NCI-H1092 treated with DMSO at 0.1 percent for 48 hours (cell line): Measurements from ENCODE around the gene UBE2K.
"Not testable (repeated sequence)": the region's sequence is repeated elsewhere in the genome, so short reads cannot be mapped to it uniquely, and the experiment has no call there.

Experiments
- DNase-seq: peaks from one replicate; lab custom pipeline; 2025; lab: John Stamatoyannopoulos, UW

The UBE2K gene

GRCh38 chr4:39689970-39690369 is 8.0 kb upstream of the UBE2K start:
- no peak for DNase-seq

- peak; percentile 68 for DNase-seq
Measured at GRCh38 chr4:39698424-39699009, 581 bp downstream of the UBE2K start.

- DNase-seq = no peak
Measured at GRCh38 chr4:39699687-39700409, 1.9 kb downstream of the UBE2K start.

- DNase-seq = no peak
Measured at GRCh38 chr4:39700554-39700953, 2.6 kb downstream of the UBE2K start.

GRCh38 chr4:39702716-39703115 is 4.8 kb downstream of the UBE2K start:
- no peak for DNase-seq

- DNase-seq = not testable (repeated sequence)
Measured at GRCh38 chr4:39704789-39705188, 6.9 kb downstream of the UBE2K start.

- DNase-seq = no peak
Measured at GRCh38 chr4:39706334-39706733, 8.4 kb downstream of the UBE2K start.

GRCh38 chr4:39706741-39707511 is 9.0 kb downstream of the UBE2K start:
- DNase-seq = no peak

GRCh38 chr4:39710098-39710896 is 12.4 kb downstream of the UBE2K start:
- no peak for DNase-seq

GRCh38 chr4:39712819-39713607 is 15.1 kb downstream of the UBE2K start:
- DNase-seq = no peak

- no peak for DNase-seq
Measured at GRCh38 chr4:39713691-39714090, 15.8 kb downstream of the UBE2K start.

- DNase-seq = no peak
Measured at GRCh38 chr4:39714166-39714565, 16.2 kb downstream of the UBE2K start.

- no peak for DNase-seq
Measured at GRCh38 chr4:39715788-39716187, 17.9 kb downstream of the UBE2K start.

- no peak for DNase-seq
Measured at GRCh38 chr4:39716356-39716755, 18.4 kb downstream of the UBE2K start.

- DNase-seq = not testable (repeated sequence)
Measured at GRCh38 chr4:39717743-39718142, 19.8 kb downstream of the UBE2K start.

- DNase-seq = no peak
Measured at GRCh38 chr4:39718366-39719323, 20.7 kb downstream of the UBE2K start.

- no peak for DNase-seq
Measured at GRCh38 chr4:39719804-39720580, 22.1 kb downstream of the UBE2K start.

- not testable (repeated sequence) for DNase-seq
Measured at GRCh38 chr4:39721273-39721672, 23.3 kb downstream of the UBE2K start.

GRCh38 chr4:39721788-39722187 is 23.9 kb downstream of the UBE2K start:
- no peak for DNase-seq
